H1 (cell line): ENCODE measurements around the gene HSPBP1. TPM values are rescaled to one million over a fixed set of nuclear protein-coding genes. Genes with fewer than 3 reads are reported as not detected.

Experiments
- CTCF ChIA-PET: fragments of 300-600 bp; sonication (Branson Sonifier 250); formaldehyde crosslinking; loops from one replicate; lab custom pipeline; 2021; ENCODE audit not compliant: partially characterized antibody; lab: Charles Lee
- POLR2A ChIA-PET: fragments of 300-600 bp; sonication (Branson Sonifier 250); formaldehyde crosslinking; loops from one replicate; lab custom pipeline; 2021; ENCODE audit warnings: inconsistent platforms; ENCODE audit not compliant: partially characterized antibody; lab: Charles Lee
- DNase-seq, 2 experiments: peaks; one replicate each; pipeline versions ENCODE4 v3.0.0 to v3.0.0-alpha.2; 2010 to 2022; ENCODE audit warnings: low spot score in 2 of 2, low read depth in 1 of 2, mixed read lengths in 1 of 2
- FAIRE-seq: peaks from 2 replicates; lab custom pipeline; 2011; peaks lifted over from hg19 to GRCh38; lab: Jason Lieb, UNC
- H2AFZ ChIP-seq: 2 replicates; pipeline ENCODE4 v1.8.1; 2012; ENCODE audit warnings: low read length, inconsistent platforms
- H2AK5ac ChIP-seq: 2 replicates; pipeline ENCODE4 v1.6.1; 2013; ENCODE audit warnings: low read depth, low read length
- H2BK120ac ChIP-seq: replicated peaks from 2 replicates; pipeline ENCODE3; 2013; ENCODE audit warnings: low read depth, low read length, inconsistent platforms
- H2BK12ac ChIP-seq: 2 replicates; pipeline ENCODE4 v1.6.1; 2013; ENCODE audit warnings: low read depth, low read length
- H2BK15ac ChIP-seq: 2 replicates; pipeline ENCODE4 v1.6.1; 2013; ENCODE audit warnings: low read length
- H2BK20ac ChIP-seq: 2 replicates; pipeline ENCODE4 v1.6.1; 2013; ENCODE audit warnings: low read length
- H2BK5ac ChIP-seq: 2 replicates; pipeline ENCODE4 v1.6.1; 2013; ENCODE audit warnings: low read depth, low read length
- H3K14ac ChIP-seq: 2 replicates; pipeline ENCODE4 v1.6.1; 2013; ENCODE audit warnings: inconsistent platforms; ENCODE audit not compliant: insufficient read length
- H3K18ac ChIP-seq: 2 replicates; pipeline ENCODE4 v1.6.1; 2013; ENCODE audit warnings: low read length; ENCODE audit errors: extremely low read depth
- H3K23ac ChIP-seq: 2 replicates; pipeline ENCODE4 v1.6.1; 2013; ENCODE audit warnings: inconsistent platforms; ENCODE audit not compliant: insufficient read length
- H3K23me2 ChIP-seq: 2 replicates; pipeline ENCODE4 v1.6.1; 2013; ENCODE audit warnings: low read depth, low read length
- H3K27ac ChIP-seq: 2 replicates; pipeline ENCODE4 v1.6.1; 2011; ENCODE audit warnings: low read depth, low read length, inconsistent platforms
- H3K27me3 ChIP-seq, 4 experiments: replicated peaks in 1 of 4; 1 replicate in 1 of 4; 2 replicates in 3 of 4; pipeline versions ENCODE4 v1.6.1 to v1.8.1; 2011 to 2013; ENCODE audit warnings: low read length in 3 of 4, mild to moderate bottlenecking in 3 of 4, inconsistent platforms in 2 of 4, mixed read lengths in 2 of 4, moderate library complexity in 1 of 4; ENCODE audit not compliant: control insufficient read depth in 3 of 4, insufficient read depth in 3 of 4; ENCODE audit errors: extremely low read depth in 1 of 4
- H3K36me3 ChIP-seq, 4 experiments: 2 replicates each; pipeline versions ENCODE4 v1.6.1 to v1.8.1; 2011 to 2013; ENCODE audit warnings: mild to moderate bottlenecking in 4 of 4, low read length in 3 of 4, moderate library complexity in 2 of 4, control low read depth in 1 of 4, inconsistent platforms in 1 of 4; ENCODE audit not compliant: insufficient read depth in 4 of 4, control insufficient read depth in 2 of 4
- H3K4ac ChIP-seq: replicated peaks from 2 replicates; pipeline ENCODE3; 2013; ENCODE audit warnings: low read length, low read depth, mixed read lengths, inconsistent platforms; ENCODE audit not compliant: insufficient read length
- H3K4me1 ChIP-seq, 4 experiments: replicated peaks in 1 of 4; 1 replicate in 1 of 4; 2 replicates in 3 of 4; pipeline versions ENCODE4 v1.6.1 to v1.8.1; 2011 to 2013; ENCODE audit warnings: low read length in 3 of 4, inconsistent platforms in 2 of 4, mixed read lengths in 1 of 4; ENCODE audit not compliant: insufficient read depth in 4 of 4, control insufficient read depth in 3 of 4
- H3K4me2 ChIP-seq, 2 experiments: 2 replicates each; pipeline versions ENCODE4 v1.6.1 to v1.8.1; 2011 to 2013; ENCODE audit warnings: low read depth in 2 of 2, low read length in 2 of 2, control low read depth in 1 of 2, inconsistent platforms in 1 of 2, mild to moderate bottlenecking in 1 of 2; ENCODE audit not compliant: insufficient read depth in 1 of 2
- H3K4me3 ChIP-seq, 4 experiments: fragments of 200-600, 300-600 bp in 1 of 4; sonication (generic), shearing (Covaris generic), sonication (Bioruptor Twin) in 1 of 4; 2 replicates each; pipeline versions ENCODE4 v1.5.1 to v1.8.1; 2011 to 2016; ENCODE audit warnings: low read length in 4 of 4, low read depth in 3 of 4, control low read depth in 2 of 4, inconsistent platforms in 2 of 4, mild to moderate bottlenecking in 2 of 4, mixed read lengths in 1 of 4, moderate library complexity in 1 of 4; ENCODE audit not compliant: insufficient read depth in 2 of 4; ENCODE audit errors: extremely low read depth in 1 of 4
- H3K56ac ChIP-seq: replicated peaks from 2 replicates; pipeline ENCODE3; 2013; ENCODE audit warnings: low read depth, mild to moderate bottlenecking, mixed read lengths, low read length, inconsistent platforms; ENCODE audit not compliant: insufficient read length
- H3K79me1 ChIP-seq: 2 replicates; pipeline ENCODE4 v1.6.1; 2013; ENCODE audit warnings: low read depth, low read length, control low read depth
- H3K79me2 ChIP-seq, 2 experiments: 2 replicates each; pipeline versions ENCODE4 v1.6.1 to v1.8.1; 2012 to 2013; ENCODE audit warnings: low read length in 2 of 2, mild to moderate bottlenecking in 2 of 2, inconsistent platforms in 1 of 2; ENCODE audit not compliant: insufficient read depth in 2 of 2, control insufficient read depth in 1 of 2
- H3K9ac ChIP-seq, 4 experiments: replicated peaks in 1 of 4; 1 replicate in 1 of 4; 2 replicates in 3 of 4; pipeline versions ENCODE4 v1.6.1 to v1.8.1; 2011 to 2013; ENCODE audit warnings: low read depth in 3 of 4, low read length in 3 of 4, control low read depth in 2 of 4, mild to moderate bottlenecking in 2 of 4, moderate library complexity in 2 of 4, inconsistent platforms in 1 of 4; ENCODE audit errors: extremely low read depth in 1 of 4
- H3K9me3 ChIP-seq, 2 experiments: 2 replicates each; pipeline versions ENCODE4 v1.6.1 to v1.8.1; 2012 to 2013; ENCODE audit warnings: mild to moderate bottlenecking in 2 of 2, moderate library complexity in 2 of 2, control low read depth in 1 of 2, inconsistent platforms in 1 of 2, low read depth in 1 of 2, low read length in 1 of 2, mixed read lengths in 1 of 2; ENCODE audit not compliant: insufficient read depth in 2 of 2
- H4K20me1 ChIP-seq, 2 experiments: replicated peaks in 1 of 2; 2 replicates each; pipeline versions ENCODE3 to v1.8.1; 2011 to 2013; ENCODE audit warnings: inconsistent platforms in 2 of 2, low read length in 2 of 2, mild to moderate bottlenecking in 1 of 2; ENCODE audit not compliant: insufficient read depth in 2 of 2, control insufficient read depth in 1 of 2
- H4K5ac ChIP-seq: 2 replicates; pipeline ENCODE4 v1.6.1; 2013; ENCODE audit warnings: low read length, low read depth, mixed read lengths, inconsistent platforms; ENCODE audit not compliant: insufficient read length
- H4K8ac ChIP-seq: 2 replicates; pipeline ENCODE4 v1.8.0; 2013; ENCODE audit warnings: mild to moderate bottlenecking, moderate library complexity, low read length, inconsistent platforms; ENCODE audit not compliant: insufficient read depth; ENCODE audit errors: extremely low read depth
- H4K91ac ChIP-seq: replicated peaks from 2 replicates; pipeline ENCODE3; 2013; ENCODE audit warnings: low read length, mixed read lengths, inconsistent platforms; ENCODE audit not compliant: insufficient read length
- ASH2L ChIP-seq: fragments of 200-600, 300-600 bp; sonication (generic); IDR thresholded peaks from one replicate; pipeline ENCODE4 v1.7.1; 2017; ENCODE audit warnings: low read length
- CBX5 ChIP-seq: fragments of 300-800, 300-1000 bp; sonication (generic); IDR thresholded peaks from 2 replicates; pipeline ENCODE4 v1.7.1; 2016; ENCODE audit warnings: antibody characterized with exemption, low read length, low read depth
- CTCF ChIP-seq, 3 experiments: IDR thresholded peaks; 1 replicate in 2 of 3; 2 replicates in 1 of 3; pipeline versions ENCODE4 v1.5.1 to v1.6.1; 2011; ENCODE audit warnings: low read length in 3 of 3, mild to moderate bottlenecking in 3 of 3, inconsistent platforms in 2 of 3, low read depth in 1 of 3, moderate library complexity in 1 of 3; ENCODE audit not compliant: insufficient read depth in 1 of 3; ENCODE audit errors: control extremely low read depth in 1 of 3
- E2F6 ChIP-seq: IDR thresholded peaks from 2 replicates; pipeline ENCODE4 v1.6.1; 2012; ENCODE audit warnings: inconsistent platforms
- KDM1A ChIP-seq: fragments of 200-600, 300-600 bp; sonication (generic); IDR thresholded peaks from 2 replicates; pipeline ENCODE4 v1.7.1; 2016; ENCODE audit warnings: mild to moderate bottlenecking, low read length, borderline replicate concordance
- RFX5 ChIP-seq: IDR thresholded peaks from 2 replicates; pipeline ENCODE4 v1.6.1; 2011; ENCODE audit warnings: low read depth, low read length, improper control_type of control experiment, borderline replicate concordance
- TBP ChIP-seq: IDR thresholded peaks from 2 replicates; pipeline ENCODE4 v1.6.1; 2011; ENCODE audit warnings: low read depth, low read length, improper control_type of control experiment
- USF2 ChIP-seq: IDR thresholded peaks from 2 replicates; pipeline ENCODE4 v1.6.1; 2011; ENCODE audit warnings: low read length, improper control_type of control experiment
- WGBS, 2 experiments: shearing (Covaris generic) in 1 of 2; methylation state at CpG; one replicate each; pipeline versions ENCODE4 v1.1.6 to v1.1.7; 2013 to 2015; ENCODE audit warnings: low lambda C conversion rate in 2 of 2, mixed read lengths in 2 of 2, inconsistent platforms in 1 of 2, low coverage in 1 of 2, missing lambda C conversion rate in 1 of 2; ENCODE audit not compliant: insufficient replicate concordance in 2 of 2, insufficient coverage in 1 of 2, insufficient read length in 1 of 2; ENCODE audit errors: extremely low coverage in 1 of 2, missing lambda C conversion rate in 1 of 2; 5-methylcytosine and 5-hydroxymethylcytosine counted together
- polyA plus RNA-seq, 7 experiments: library from polyadenylated mRNA; depleted of rRNA in 3 of 7; stranded (reverse) in 5 of 7; unstranded in 2 of 7; fragments of >200 nt in 5 of 7; fragments of 200-250 nt in 2 of 7; gene quantifications; 1 replicate in 5 of 7; 2 replicates in 1 of 7; 4 replicates in 1 of 7; pipeline versions ENCODE4 v1.2.1 to v1.2.3, GENCODE V29; 2011 to 2013; ENCODE audit warnings: missing spikeins in 2 of 7, mixed read lengths in 2 of 7
- total RNA-seq: library from RNA; stranded (reverse); fragmentation: NEBNext Ultra II Directional; extraction: Animal tissue kit (Norgen Biotek cat#: 25700); gene quantifications from 2 replicates; pipeline ENCODE4 v1.2.1, GENCODE V29; 2021

Gene HSPBP1
- total and polyA plus RNA-seq, 2 of the 8 experiments (the other 6 are each of a cell fraction or from before 2014, with no cell fraction given): 63.4 to 100 TPM

GRCh38 chr19:55244004-55244680 is 35.8 kb downstream of the HSPBP1 start:
- no peak overlapping the region for H2AK5ac ChIP-seq
- no peaks in the 10 kb centered on the region for H3K9me3 ChIP-seq
- no peak overlapping the region for H3K27ac ChIP-seq
- ChIA-PET CTCF (interaction anchor here (0.6 to 8.4 kb wide), 3 partner anchors 12 to 210 kb away, joined by 3 to 32 read pairs (median 3); no protein-coding TSS in a partner anchor), POLR2A (interaction anchor here (0.7 to 1.5 kb wide), 2 partner anchors 11 to 13 kb away, joined by 3 to 4 read pairs; no protein-coding TSS in a partner anchor)
- no peak overlapping the region for H3K9ac ChIP-seq
- H4K5ac ChIP-seq: no peak overlapping the region
- no peak overlapping the region for H3K23ac ChIP-seq
- H3K79me2 ChIP-seq: peaks cover 0 to 17% of the 10 kb centered on the region in 2 experiments; a peak in 2 of 4 replicates
- H3K36me3 ChIP-seq: peaks cover 11 to 43% (median 32%) of the 10 kb centered on the region in 4 experiments
- WGBS, 2 experiments: 91% methylated on average over 12 of the region's 12 CpGs; no CpG with 5 or more reads in 1 of the 2 experiments
- no peak overlapping the region for H2BK15ac ChIP-seq
- no peak overlapping the region for H3K18ac ChIP-seq
- H3K56ac ChIP-seq: no peak overlapping the region
- no peak overlapping the region for H2BK20ac ChIP-seq
- no peak overlapping the region for H2BK5ac ChIP-seq
- H3K14ac ChIP-seq: no peak overlapping the region
- H4K8ac ChIP-seq: no peak overlapping the region
- H3K27me3 ChIP-seq: no peaks in the 10 kb centered on the region
- no peak overlapping the region for H3K4me3 ChIP-seq
- H4K91ac ChIP-seq: no peak overlapping the region
- no peak overlapping the region for H2BK120ac ChIP-seq
- H3K4me2 ChIP-seq: no peak overlapping the region
- peaks cover 11% of the 10 kb centered on the region for H3K79me1 ChIP-seq
- H2BK12ac ChIP-seq: no peak overlapping the region
- H3K4ac ChIP-seq: no peak overlapping the region
- DNase-seq (no peak), FAIRE-seq (no peak)
- H2AFZ ChIP-seq: no peak overlapping the region
- no peaks in the 10 kb centered on the region for H3K4me1 ChIP-seq
- H4K20me1 ChIP-seq: peaks cover 15 to 32% of the 10 kb centered on the region in 2 experiments
- H3K23me2 ChIP-seq: no peaks in the 10 kb centered on the region
- TF ChIP-seq CTCF (IDR thresholded peaks at IDR 0.05; ENCODE audit: control extremely low read depth in 1 of 3, insufficient read depth in 1 of 3, low read depth in 1 of 3, low read length in 3 of 3): no peak
- TF ChIP-seq USF2: no peak
- no peak for TF ChIP-seq TBP
- no peak for TF ChIP-seq RFX5
- no peak for TF ChIP-seq CBX5
- TF ChIP-seq KDM1A: no peak
- no peak for TF ChIP-seq E2F6
- no peak for TF ChIP-seq ASH2L
